ENCODE measurements around the gene KCNK17.

DNA sequence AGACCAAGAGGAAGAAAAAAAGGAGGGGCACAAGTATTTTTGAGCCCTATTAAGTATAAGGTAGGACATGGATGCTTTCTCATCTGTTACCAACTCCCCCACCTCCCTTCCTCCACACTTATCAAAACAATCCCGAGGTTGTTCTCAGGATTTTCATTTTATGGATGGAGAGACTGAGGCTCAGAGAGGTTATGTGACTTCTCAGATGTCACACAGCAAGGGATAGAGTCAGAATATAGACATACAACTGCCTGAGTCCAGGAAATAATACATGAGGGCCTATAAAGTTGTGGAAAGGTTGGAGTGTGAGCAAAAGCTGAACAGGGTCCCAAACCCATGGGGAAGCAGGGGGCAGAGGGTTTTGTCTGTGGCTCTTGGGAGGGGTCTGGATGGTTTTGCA, 19.3 kb downstream of the KCNK17 start:
- TF ChIP-seq, protein P1, sequence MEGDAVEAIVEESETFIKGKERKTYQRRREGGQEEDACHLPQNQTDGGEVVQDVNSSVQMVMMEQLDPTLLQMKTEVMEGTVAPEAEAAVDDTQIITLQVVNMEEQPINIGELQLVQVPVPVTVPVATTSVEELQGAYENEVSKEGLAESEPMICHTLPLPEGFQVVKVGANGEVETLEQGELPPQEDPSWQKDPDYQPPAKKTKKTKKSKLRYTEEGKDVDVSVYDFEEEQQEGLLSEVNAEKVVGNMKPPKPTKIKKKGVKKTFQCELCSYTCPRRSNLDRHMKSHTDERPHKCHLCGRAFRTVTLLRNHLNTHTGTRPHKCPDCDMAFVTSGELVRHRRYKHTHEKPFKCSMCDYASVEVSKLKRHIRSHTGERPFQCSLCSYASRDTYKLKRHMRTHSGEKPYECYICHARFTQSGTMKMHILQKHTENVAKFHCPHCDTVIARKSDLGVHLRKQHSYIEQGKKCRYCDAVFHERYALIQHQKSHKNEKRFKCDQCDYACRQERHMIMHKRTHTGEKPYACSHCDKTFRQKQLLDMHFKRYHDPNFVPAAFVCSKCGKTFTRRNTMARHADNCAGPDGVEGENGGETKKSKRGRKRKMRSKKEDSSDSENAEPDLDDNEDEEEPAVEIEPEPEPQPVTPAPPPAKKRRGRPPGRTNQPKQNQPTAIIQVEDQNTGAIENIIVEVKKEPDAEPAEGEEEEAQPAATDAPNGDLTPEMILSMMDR (IDR thresholded peaks at IDR 0.05): no peak
- no peak for TF ChIP-seq ZFX (IDR thresholded peaks at IDR 0.05; ENCODE audit: borderline replicate concordance)
